HG03565 (cell line): ENCODE data around the gene DCDC2.
A peak's percentile ranks its signal among the peaks of the same experiment; 100 is the strongest.
"Not testable (repeated sequence)": the region's sequence is repeated elsewhere in the genome, so short reads cannot be mapped to it uniquely, and the experiment has no call there.

Source experiments
- ATAC-seq: cut with Tn5 transposase; IDR thresholded peaks from one replicate; pipeline ENCODE4 v1.9.1; 2021; ENCODE audit warnings: mild to moderate bottlenecking, moderate library complexity; ENCODE audit not compliant: unreplicated experiment

The DCDC2 gene

DNA sequence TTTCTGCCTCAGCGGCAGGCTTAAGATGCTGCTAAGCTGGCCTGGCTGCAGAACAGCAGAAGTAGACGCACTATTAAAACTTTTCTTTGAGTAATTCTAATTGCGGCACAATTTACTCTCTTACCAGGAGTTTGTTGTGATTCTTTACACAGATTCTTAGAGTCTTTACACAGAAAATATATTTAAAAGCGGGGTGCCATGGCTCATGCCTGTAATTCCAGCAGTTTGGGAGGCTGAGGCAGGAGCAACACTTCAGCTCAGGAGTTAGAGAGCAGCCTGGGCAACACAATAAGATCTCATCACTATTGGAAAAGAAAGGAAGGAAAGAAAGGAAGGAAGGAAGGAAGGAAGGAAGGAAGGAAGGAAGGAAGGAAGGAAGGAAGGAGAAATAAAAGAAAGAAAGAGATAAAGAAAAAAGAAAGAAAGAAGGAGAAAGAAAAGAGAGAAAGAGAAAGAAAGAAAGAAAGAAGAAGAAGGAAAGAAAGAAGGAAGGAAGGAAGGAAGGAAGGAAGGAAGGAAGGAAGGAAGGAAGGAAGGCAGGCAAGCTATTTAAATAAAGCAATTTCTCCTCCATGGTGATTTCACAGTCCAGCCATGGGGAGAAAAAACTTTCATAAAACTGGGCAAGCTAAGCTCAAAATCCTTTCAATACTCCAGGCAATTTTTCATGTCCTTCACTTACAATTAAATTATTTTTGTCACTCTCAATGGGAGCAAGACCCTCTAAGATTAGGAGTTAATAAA, 23.8 kb upstream of the DCDC2 start:
- ATAC-seq, result no peak

DNA sequence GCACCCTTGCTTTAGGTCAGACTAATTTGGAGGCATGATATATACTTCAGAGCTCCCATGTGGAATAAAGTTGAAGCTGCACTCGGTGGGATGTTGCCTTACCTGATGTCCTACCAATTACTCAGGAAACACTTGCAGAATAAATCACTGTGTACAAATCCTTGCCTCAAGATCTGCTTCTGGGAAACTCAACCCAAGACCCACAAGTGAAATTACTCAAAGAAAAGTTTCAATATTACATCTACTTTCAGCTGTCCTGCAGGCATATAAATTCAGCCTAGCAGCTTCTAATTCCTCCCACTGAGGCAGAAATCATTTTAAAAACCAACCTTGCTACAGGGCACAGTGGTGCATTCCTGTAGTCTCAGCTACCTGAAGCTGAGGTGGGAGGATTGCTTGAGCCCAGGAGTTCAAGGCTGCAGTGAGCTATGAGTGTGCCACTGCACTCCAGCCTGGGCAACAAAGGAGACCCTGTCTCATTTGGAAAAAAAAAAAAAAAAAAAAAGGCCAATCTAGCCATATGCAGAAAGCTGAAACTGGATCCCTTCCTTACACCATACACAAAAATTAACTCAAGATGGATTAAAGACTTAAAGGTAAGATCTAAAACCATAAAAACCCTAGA, 20.7 kb upstream of the DCDC2 start:
- ATAC-seq, result peak; percentile 59

DNA sequence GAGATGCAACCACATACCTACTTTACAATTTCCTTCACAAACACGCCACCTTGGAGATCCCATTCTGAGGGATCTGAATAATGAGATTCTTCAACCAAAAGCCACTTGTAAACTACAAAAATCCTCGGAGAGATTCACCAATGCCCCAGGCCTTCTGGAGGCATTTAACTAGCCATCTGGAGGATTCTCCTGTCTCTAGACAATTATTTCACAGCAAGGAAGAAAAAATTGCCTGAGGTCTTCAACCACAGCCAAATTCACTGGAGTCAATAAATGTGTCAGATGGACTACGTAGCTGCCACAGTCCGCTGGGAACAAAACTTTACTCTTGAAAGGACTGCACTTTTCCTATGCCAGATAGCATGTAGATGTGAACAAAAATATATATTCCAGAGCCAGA, 19.0 kb upstream of the DCDC2 start:
- no peak for ATAC-seq

DNA sequence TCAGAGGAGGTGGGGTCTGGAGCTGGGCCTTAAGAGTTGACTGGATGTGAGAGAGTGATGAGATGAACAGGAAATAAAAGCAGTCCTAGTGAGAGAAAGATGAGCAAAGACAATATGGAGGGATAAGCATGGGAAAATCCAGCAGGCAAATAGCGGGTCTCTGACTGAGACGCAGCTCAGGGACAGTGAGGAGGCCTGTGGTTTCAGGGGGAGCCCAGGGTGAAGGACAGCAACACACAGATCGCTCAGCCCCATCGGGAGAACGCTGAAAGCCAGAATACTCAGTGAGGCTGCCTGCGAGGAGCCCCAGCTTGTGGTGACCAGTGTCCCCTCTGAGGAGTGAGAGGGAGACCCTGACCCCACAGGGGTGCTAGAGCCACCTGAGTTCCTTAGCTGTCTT, 16.8 kb upstream of the DCDC2 start:
- ATAC-seq, result no peak

DNA sequence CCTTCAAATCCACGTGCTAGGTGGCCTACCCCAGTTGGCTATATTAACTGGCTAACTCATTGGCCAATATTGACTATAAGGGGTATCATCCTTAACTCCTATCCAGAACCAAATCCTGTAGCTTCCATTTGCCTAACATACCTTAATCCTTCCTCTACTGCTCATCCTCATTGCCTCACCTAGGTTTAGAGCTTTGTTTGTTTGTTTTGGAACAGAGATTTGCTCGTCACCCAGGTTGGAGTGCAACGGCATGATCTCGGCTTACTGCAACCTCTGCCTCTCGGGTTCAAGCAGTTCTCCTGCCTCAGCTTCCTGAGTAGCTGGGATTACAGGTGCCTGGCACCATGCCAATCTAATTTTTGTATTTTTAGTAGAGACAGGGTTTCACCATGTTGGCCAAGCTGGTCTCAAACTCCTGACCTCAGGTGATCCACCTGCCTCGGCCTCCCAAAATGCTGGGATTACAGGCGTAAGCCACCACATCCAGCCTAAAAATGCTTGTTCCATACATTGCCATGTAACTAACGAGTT, 7.3 kb upstream of the DCDC2 start:
- ATAC-seq, result not testable (repeated sequence)

DNA sequence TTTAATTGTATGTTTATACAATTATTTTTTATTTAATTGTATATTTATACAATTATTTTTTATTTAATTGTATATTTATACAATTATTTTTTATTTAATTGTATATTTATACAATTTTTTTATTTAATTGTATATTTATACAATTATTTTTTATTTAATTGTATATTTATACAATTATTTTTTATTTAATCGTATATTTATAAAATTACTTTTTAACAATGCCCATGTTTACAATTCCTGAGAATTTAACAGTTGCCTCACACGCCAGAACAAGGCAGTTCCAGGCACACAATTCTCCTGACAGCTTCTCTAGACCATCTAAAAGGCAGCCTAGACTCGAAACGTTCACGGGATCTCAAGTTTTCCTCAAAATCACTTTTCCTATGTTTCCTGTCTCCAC, 4.5 kb upstream of the DCDC2 start:
- ATAC-seq, result not testable (repeated sequence)

DNA sequence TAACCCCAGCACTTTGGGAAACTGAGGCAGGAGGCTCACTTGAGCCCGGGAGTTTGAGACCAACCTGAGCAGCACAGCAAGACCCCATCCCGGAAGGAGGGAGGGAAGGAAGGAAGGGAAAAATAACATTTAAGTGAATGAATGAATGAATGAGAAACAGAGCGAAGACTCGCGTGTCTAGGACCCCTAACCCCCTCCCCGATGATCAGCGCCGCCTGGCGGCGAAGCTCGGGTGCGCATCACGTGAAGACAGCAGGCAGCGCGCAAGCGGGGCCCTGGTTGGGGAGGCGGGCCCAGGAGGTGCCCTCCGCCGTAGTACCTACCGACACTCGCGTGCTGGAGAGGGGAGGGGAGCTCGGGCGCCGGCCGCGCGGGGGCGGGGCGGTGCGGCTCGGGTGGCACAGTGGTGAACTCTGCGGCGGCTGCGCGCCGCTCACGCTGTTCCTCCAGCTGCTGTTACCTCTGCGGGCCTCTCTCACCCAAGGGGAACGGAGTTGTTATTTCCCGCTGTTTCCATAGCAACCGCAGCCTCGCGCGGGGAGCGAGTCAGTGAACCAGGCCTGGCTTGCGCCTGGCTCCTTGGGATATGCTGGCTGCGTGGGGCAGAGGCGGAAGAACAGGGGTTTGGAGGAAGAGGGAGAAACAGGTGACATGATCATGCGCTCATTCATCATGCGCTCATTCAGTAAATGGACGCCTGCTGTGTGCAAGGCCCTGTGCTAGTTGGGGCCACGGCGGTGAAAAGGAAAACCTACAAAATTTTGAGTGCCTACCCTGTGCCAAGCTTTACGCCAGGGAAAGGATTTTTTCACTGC, 2.0 kb upstream of the DCDC2 start:
- ATAC-seq, result peak; percentile 81

DNA sequence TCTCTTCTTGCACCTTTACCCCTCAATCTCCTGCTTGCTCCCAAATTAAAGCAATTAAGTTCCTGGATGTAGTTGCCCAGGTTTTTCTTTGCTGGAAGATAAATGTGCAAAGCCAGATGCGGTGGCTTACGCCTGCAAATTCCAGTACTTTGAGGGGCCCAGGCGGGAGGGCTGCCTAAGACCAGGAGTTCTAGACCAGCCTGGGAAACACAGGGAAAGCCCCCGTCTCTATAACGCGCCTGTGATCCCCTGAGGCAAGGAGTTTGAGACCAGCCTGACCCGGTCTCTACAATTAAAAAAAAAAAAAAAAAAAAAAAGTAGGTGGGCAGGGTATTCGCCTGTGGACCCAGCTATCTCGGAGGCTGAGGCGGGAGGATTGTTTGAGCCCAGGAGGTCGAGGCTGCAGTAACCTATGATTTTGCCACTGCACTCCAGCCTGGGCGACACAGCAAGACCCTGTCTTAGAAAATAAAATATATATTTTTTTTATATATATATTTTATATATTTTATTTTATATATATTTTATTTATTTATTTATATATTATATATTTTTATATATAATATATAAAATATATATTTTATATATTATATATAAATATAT, 461 bp upstream of the DCDC2 start:
- ATAC-seq, result no peak

DNA sequence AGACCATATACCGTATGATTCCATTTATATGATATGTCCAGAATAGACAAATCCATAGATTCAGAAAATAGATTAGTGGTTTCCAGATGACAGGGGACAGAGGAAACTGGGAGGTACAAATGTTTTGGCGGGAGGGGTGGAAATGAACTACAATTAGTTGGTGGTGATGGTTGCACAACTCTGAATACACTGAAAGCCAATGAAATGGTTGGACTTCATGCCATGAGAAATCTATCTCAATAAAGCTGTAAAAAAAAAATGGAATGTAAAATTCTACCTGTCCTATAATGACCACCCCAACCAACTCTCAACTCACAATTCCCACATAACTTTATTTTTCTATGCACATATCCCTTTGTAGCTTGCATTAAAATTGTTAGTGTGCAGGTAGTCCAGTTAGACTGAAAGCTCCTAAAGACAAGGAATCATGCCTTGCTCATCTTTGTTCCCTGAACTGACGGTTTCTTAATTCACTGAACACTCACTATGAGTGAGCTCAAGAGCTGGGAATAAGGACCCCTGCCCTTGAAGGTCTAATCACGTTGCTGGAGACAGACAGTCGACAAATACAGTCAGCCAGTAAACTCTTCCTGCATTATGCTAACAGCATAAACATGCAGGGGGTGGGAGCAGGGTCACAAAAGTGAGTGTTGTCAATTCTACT, 1.4 kb downstream of the DCDC2 start:
- no peak for ATAC-seq

DNA sequence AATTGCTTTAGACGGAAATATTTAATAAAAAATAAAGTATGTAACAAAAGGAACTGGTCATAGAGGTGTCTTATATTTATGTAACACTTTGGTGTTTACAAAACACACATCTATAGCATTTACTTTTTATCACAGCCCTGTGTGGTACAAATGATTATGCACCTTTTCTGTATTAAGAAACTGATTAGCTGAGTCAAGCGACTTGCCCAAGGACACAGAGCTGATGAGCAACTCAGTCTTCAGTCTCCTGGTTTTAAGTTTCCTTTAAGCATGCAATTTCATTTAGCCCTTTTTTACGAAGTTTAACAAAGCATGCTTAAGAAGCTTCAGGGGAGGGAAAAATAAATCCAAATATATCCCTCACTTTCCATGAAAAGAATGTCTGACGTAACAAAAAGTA, 2.5 kb downstream of the DCDC2 start:
- ATAC-seq, result no peak

DNA sequence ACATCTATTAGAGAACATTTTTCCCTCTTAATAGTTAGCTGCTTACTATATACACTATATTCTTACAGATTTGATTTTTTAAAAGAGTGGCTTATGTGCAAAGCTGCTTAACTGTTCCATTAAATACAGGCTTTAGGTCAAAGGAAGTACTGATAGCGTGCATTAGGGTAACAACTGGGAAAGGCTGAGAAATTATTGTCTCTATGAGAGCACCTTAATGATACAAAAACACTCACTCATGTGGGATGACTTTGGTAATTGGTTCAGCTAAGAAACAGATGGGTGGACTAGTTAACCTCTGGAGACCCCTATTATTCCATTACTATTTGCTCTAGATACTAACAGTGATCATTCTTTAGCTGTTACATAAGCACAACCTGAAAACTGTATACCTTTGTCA, 4.0 kb downstream of the DCDC2 start:
- ATAC-seq, result no peak

DNA sequence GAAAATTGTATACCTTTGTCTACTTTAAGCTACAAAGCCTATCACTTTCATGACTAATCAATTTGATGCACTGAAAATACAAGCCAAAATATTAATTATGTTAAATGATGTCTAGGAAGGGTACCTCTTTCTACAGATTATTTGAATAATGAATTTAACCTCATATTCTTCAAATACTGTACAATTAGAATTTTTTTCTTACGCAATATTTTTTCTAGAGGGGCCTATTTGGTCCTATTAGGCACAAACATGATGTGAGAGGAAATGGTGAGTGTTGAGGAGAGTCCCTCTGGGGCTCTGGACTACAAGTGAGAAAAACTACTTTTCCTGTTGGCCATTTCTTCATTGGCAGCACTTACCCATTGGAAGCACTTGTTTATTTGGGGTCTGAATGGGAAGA, 5.4 kb downstream of the DCDC2 start:
- no peak for ATAC-seq

DNA sequence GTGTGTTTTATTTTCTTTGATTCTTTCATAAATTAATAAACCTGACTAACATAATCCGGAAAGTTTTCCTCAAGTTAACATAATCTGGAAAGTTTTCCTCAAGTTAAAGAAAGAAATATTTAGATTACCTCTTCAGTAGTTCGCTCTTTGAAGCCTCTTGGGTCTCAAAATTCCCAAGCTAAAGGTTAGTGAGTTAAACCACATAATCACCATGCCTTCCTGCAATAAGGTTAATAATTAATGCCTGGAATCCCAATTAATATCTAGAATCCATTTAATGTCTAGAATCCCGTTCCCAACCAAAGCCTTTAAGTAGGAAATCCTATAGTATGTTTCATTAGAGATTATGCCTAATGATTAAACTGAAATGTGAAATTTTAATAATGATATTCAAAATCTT, 12.9 kb downstream of the DCDC2 start:
- ATAC-seq, result no peak

DNA sequence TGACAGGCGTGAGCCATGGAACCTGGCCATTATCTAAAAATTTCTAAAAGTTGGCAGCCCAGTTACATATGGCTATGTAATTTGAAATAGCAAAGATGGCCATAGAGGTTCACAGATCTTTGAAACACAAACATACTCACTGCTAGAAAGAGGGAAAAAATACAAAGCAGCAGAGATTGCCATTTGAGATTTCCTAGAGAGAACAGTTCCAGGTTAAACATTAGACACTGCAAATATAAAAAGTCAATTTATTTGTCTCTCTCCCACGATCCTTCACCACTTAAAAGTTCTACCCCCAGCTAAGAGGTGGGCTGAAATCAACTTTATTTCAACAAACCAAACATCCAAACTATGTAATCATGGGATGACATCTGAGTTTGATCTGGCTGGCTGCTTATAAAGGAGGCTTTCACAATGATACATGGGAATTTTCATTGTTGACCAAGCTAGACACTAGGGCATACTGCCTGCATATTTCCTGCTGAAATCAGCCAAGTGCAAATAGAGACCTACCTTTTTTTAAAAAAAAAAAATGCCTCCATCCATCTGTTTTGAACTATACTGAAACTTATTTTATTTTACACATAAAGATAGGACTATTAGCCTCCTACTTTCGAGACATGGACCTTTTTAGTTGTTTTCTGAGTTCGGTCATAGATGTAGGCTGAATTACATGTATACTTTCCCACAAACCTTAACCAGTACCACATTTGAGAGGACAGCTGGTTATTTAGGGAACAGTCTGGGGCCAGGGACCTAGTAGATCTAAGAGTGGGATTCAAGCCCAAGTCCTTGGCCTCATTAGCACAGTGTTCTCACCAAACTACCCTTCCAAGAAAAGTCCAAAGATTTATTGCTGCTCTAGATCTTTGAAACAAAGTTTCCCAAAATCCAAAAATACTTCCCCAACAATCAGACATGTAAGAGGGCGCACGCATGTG, 16.6 kb downstream of the DCDC2 start:
- no peak for ATAC-seq

DNA sequence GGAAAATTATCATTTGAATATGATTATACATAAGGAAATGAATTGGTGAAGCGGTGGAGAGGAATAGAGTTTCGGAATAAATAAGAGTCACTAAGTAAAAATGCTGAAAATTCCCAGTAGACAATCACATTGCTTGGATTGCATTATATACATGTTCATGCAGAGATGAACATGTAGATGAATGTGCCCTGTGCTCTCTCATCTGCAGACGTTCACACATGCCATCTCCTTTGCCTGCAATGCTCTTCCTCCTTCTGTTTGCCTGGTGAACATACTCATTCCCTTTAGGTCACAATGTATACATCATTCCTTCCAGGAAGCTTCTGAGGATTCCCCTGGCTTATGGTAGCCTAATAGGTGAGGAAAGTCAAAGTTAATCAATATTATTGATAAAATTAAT, 17.9 kb downstream of the DCDC2 start:
- ATAC-seq, result no peak

DNA sequence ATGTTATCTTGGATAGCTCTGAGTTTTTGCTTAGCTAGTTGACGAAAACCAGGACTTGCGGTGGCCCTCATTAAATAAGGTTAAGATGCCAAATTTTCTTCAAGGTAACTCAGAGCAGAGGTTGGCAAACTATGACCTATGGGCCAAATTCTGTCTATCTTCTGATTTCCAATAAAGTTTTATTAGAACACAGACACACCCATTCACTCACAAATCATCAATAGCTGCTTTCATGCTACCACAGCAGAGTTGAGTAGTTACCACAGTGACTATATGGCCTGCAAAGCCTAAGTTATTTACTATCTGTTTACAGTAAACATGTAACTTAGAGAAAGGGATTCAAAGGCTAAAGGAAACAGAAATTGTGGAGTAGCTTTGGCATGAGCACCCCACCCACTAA, 23.6 kb downstream of the DCDC2 start:
- ATAC-seq, result no peak

DNA sequence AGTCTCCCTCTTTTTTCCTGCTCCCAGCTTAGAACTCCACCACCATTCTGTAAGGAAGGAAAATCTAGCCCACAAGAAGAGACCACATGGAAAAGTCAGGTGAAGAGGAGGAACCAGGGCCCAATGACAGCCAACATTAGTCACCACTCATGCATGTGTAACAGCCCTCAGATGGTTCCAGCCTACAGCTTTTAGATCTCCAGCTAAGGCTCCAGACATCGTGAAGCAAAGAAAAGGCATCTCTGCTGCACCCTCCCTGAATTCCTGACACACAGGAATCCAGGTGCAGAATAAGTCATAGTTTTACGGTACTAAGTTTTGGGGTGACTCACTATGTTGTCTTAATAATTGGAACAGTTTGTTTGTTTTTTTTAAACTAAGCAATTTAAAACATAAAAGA, 25.5 kb downstream of the DCDC2 start:
- ATAC-seq, result no peak

DNA sequence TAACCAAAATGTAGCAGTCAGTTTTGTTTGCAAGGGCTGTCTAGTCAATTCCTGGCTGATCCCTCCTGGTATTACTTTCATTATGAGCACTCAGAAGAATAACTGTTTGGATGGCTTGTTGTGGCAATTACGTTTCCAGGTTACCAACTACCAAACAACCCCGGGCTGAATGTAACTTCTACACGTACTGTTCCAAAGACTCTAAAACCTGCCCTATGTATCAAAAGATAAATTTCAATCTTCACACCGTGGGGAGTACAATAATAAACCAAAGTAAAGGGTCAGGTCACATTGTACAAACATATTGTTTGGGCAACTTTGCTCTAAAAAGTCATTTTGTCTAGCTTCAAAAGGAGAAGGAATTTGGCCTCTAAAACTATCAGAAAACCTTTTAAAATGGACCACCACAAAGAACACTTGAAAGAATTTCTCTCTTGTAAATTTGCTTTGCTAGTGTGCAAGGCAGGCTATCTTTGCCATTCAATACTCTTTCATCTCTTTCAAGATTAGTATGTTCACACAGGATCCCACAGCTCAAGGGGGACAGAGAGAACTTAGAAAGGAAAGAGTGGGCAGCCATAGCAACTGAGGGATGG, 27.6 kb downstream of the DCDC2 start:
- no peak for ATAC-seq

DNA sequence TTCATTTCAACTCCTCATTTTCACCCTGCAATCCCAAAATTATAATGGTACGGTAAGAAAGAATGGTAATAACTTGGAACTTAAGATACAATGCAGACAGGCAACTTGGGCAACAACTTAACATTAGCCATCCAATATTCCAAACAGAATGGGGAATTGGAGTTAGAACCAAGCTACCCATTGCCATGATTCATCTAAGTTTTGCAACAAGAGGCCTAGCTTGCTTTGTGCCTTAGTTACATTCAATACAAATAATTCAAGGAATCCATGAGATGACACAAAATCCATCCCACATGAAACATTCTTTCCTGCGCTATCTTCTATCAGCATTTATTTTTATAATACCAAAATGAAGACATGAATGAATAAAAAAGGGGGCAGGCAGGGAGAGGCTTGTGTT, 28.4 kb downstream of the DCDC2 start:
- no peak for ATAC-seq
